ENCODE measurements around the gene UAP1.

Gene UAP1

GRCh38 chr1:162561616-162562469 lies at the start of gene UAP1:
Gene UAP1, plus strand, starts transcription at chr1:162561722. Its CDS starts 4,347 bp downstream, at chr1:162566069.
- peaks cover 36% of the 10 kb centered on the region for H3K4me1 Mint-ChIP-seq (ENCODE audit: low read depth)
- H3K9me3 Mint-ChIP-seq (ENCODE audit: low read depth) = no peaks in the 10 kb centered on the region
- no peaks in the 10 kb centered on the region for H3K36me3 Mint-ChIP-seq
- H3K27ac Mint-ChIP-seq = peak within 1 kb of the TSS; percentile 90
- H3K4me3 Mint-ChIP-seq = peak within 1 kb of the TSS; percentile 88
- H3K27me3 Mint-ChIP-seq = no peaks in the 10 kb centered on the region

GRCh38 chr1:162527314-162527713 lies 34.2 kb upstream of the UAP1 start:
- Mint-ChIP-seq H3K27me3 (no peaks in the 10 kb centered on the region), H3K36me3 (peaks cover 17% of the 10 kb centered on the region), H3K27ac (no peak overlapping the region), H3K9me3 (ENCODE audit: low read depth) (no peaks in the 10 kb centered on the region), H3K4me3 (no peak overlapping the region), H3K4me1 (ENCODE audit: low read depth) (no peaks in the 10 kb centered on the region)

GRCh38 chr1:162530307-162530987 lies 31.1 kb upstream of the UAP1 start:
- Mint-ChIP-seq H3K4me3 (no peak overlapping the region), H3K4me1 (ENCODE audit: low read depth) (no peaks in the 10 kb centered on the region), H3K36me3 (peaks cover 10% of the 10 kb centered on the region), H3K9me3 (ENCODE audit: low read depth) (no peaks in the 10 kb centered on the region), H3K27me3 (no peaks in the 10 kb centered on the region), H3K27ac (no peak overlapping the region)

GRCh38 chr1:162530988-162531319 lies 30.6 kb upstream of the UAP1 start:
- Mint-ChIP-seq H3K27me3 (no peaks in the 10 kb centered on the region), H3K27ac (no peak overlapping the region), H3K36me3 (peaks cover 10% of the 10 kb centered on the region), H3K4me1 (ENCODE audit: low read depth) (no peaks in the 10 kb centered on the region), H3K9me3 (ENCODE audit: low read depth) (no peaks in the 10 kb centered on the region), H3K4me3 (no peak overlapping the region)

GRCh38 chr1:162535501-162535900 lies 26.0 kb upstream of the UAP1 start:
- Mint-ChIP-seq H3K4me1 (ENCODE audit: low read depth) (no peaks in the 10 kb centered on the region), H3K36me3 (peaks cover 6% of the 10 kb centered on the region), H3K27ac (no peak overlapping the region), H3K4me3 (no peak overlapping the region), H3K9me3 (ENCODE audit: low read depth) (no peaks in the 10 kb centered on the region), H3K27me3 (no peaks in the 10 kb centered on the region)

GRCh38 chr1:162536511-162536910 lies 25.0 kb upstream of the UAP1 start:
- no peaks in the 10 kb centered on the region for H3K27me3 Mint-ChIP-seq
- peaks cover 7% of the 10 kb centered on the region for H3K36me3 Mint-ChIP-seq
- peaks cover 4% of the 10 kb centered on the region for H3K9me3 Mint-ChIP-seq (ENCODE audit: low read depth)
- no peak overlapping the region for H3K27ac Mint-ChIP-seq
- H3K4me1 Mint-ChIP-seq (ENCODE audit: low read depth) = no peaks in the 10 kb centered on the region
- H3K4me3 Mint-ChIP-seq = no peak overlapping the region

- H3K4me1 Mint-ChIP-seq (ENCODE audit: low read depth) = no peaks in the 10 kb centered on the region
- H3K4me3 Mint-ChIP-seq = no peak overlapping the region
- H3K27ac Mint-ChIP-seq = no peak overlapping the region
- no peaks in the 10 kb centered on the region for H3K27me3 Mint-ChIP-seq
- H3K36me3 Mint-ChIP-seq = peaks cover 8% of the 10 kb centered on the region
- peaks cover 8% of the 10 kb centered on the region for H3K9me3 Mint-ChIP-seq (ENCODE audit: low read depth)
Measured at GRCh38 chr1:162537216-162537615, 24.3 kb upstream of the UAP1 start.

- Mint-ChIP-seq H3K27me3 (no peaks in the 10 kb centered on the region), H3K36me3 (peaks cover 12% of the 10 kb centered on the region), H3K9me3 (ENCODE audit: low read depth) (peaks cover 15% of the 10 kb centered on the region), H3K27ac (no peak overlapping the region), H3K4me3 (no peak overlapping the region), H3K4me1 (ENCODE audit: low read depth) (no peaks in the 10 kb centered on the region)
Measured at GRCh38 chr1:162538815-162539431, 22.6 kb upstream of the UAP1 start.

- peaks cover 15% of the 10 kb centered on the region for H3K9me3 Mint-ChIP-seq (ENCODE audit: low read depth)
Measured at GRCh38 chr1:162541619-162542141, 19.8 kb upstream of the UAP1 start.

GRCh38 chr1:162543228-162543627 lies 18.3 kb upstream of the UAP1 start:
- Mint-ChIP-seq H3K27ac (no peak overlapping the region), H3K36me3 (peaks cover 12% of the 10 kb centered on the region), H3K27me3 (no peaks in the 10 kb centered on the region), H3K4me3 (no peak overlapping the region), H3K9me3 (ENCODE audit: low read depth) (peaks cover 15% of the 10 kb centered on the region), H3K4me1 (ENCODE audit: low read depth) (no peaks in the 10 kb centered on the region)

More at GRCh38 chr1:162541619-162542141, 19.8 kb upstream of the UAP1 start:
- Mint-ChIP-seq H3K4me3 (no peak overlapping the region), H3K27me3 (no peaks in the 10 kb centered on the region), H3K4me1 (ENCODE audit: low read depth) (no peaks in the 10 kb centered on the region), H3K36me3 (peaks cover 12% of the 10 kb centered on the region), H3K27ac (no peak overlapping the region)

- Mint-ChIP-seq H3K4me1 (ENCODE audit: low read depth) (no peaks in the 10 kb centered on the region), H3K36me3 (peaks cover 2% of the 10 kb centered on the region), H3K4me3 (no peak overlapping the region), H3K9me3 (ENCODE audit: low read depth) (peaks cover 3% of the 10 kb centered on the region), H3K27ac (no peak overlapping the region), H3K27me3 (no peaks in the 10 kb centered on the region)
Measured at GRCh38 chr1:162548170-162548569, 13.4 kb upstream of the UAP1 start.

GRCh38 chr1:162549001-162549400 lies 12.5 kb upstream of the UAP1 start:
- Mint-ChIP-seq H3K27me3 (no peaks in the 10 kb centered on the region), H3K9me3 (ENCODE audit: low read depth) (no peaks in the 10 kb centered on the region), H3K36me3 (no peaks in the 10 kb centered on the region), H3K27ac (no peak overlapping the region), H3K4me1 (ENCODE audit: low read depth) (no peaks in the 10 kb centered on the region), H3K4me3 (no peak overlapping the region)

- Mint-ChIP-seq H3K4me1 (ENCODE audit: low read depth) (no peaks in the 10 kb centered on the region), H3K36me3 (no peaks in the 10 kb centered on the region), H3K27me3 (no peaks in the 10 kb centered on the region), H3K27ac (no peak overlapping the region), H3K4me3 (no peak overlapping the region), H3K9me3 (ENCODE audit: low read depth) (no peaks in the 10 kb centered on the region)
Measured at GRCh38 chr1:162550925-162551324, 10.6 kb upstream of the UAP1 start.

- Mint-ChIP-seq H3K36me3 (no peaks in the 10 kb centered on the region), H3K4me1 (ENCODE audit: low read depth) (no peaks in the 10 kb centered on the region), H3K9me3 (ENCODE audit: low read depth) (no peaks in the 10 kb centered on the region), H3K27me3 (no peaks in the 10 kb centered on the region), H3K27ac (no peak overlapping the region), H3K4me3 (no peak overlapping the region)
Measured at GRCh38 chr1:162551969-162552683, 9.4 kb upstream of the UAP1 start.
